ENCODE data around the gene NUTM1. TPM values are rescaled to one million over a fixed set of nuclear protein-coding genes. Genes with fewer than 3 reads are reported as not detected.

The NUTM1 gene
- total and polyA plus RNA-seq, 2 of the 13 experiments (the other 11 are each of a cell fraction or from before 2014, with no cell fraction given), result not detected

- TF ChIP-seq POLR2A (IDR thresholded peaks at IDR 0.05; ENCODE audit: insufficient read depth in 1 of 2, low read depth in 2 of 2, low read length in 2 of 2) (peak; percentile 58 to 64; a peak in 3 of 4 replicates), HMGXB4 (CRISPR knock-in tag; IDR thresholded peaks at IDR 0.05; ENCODE audit: borderline replicate concordance in 1 of 2, low read depth in 1 of 2) (0 out of 4 replicates have a peak, but pooled peaks have one; percentile 29 to 67), RAD21 (CRISPR knock-in tag; IDR thresholded peaks at IDR 0.05) (peak; percentile 48), PAX8 (CRISPR knock-in tag; IDR thresholded peaks at IDR 0.05; ENCODE audit: borderline replicate concordance) (peak; percentile 44; the same call in 1 of the 2 replicates), MXD4 (CRISPR knock-in tag; IDR thresholded peaks at IDR 0.05) (0 out of 2 replicates have a peak, but pooled peaks have one; percentile 30), SMAD1 (CRISPR knock-in tag; IDR thresholded peaks at IDR 0.05; ENCODE audit: borderline replicate concordance, low read depth) (peak; percentile 39; the same call in 1 of the 2 replicates), RBM22 (optimal IDR thresholded peaks at IDR 0.05; ENCODE audit: low read length) (peak; percentile 73), FOXA1 (IDR thresholded peaks at IDR 0.05) (no peak), FOXA1 (CRISPR knock-in tag; IDR thresholded peaks at IDR 0.05) (peak; percentile 80), PLRG1 (conservative IDR thresholded peaks at IDR 0.05) (no peak), SP1 (IDR thresholded peaks at IDR 0.05) (no peak), SP1 (CRISPR knock-in tag; IDR thresholded peaks at IDR 0.05) (peak; percentile 53; the same call in 1 of the 2 replicates), HNRNPLL (IDR thresholded peaks at IDR 0.05; ENCODE audit: low read depth, low read length, poor library complexity, severe bottlenecking) (peak; percentile 68), ZFP90 (CRISPR knock-in tag; IDR thresholded peaks at IDR 0.05; ENCODE audit: borderline replicate concordance) (peak; percentile 31; the same call in 1 of the 2 replicates), ZNF777 (CRISPR knock-in tag; IDR thresholded peaks at IDR 0.05) (peak; percentile 96), KMT2A (CRISPR knock-in tag; IDR thresholded peaks at IDR 0.05) (no peak), POLR2AphosphoS5 (IDR thresholded peaks at IDR 0.05; ENCODE audit: low read depth, low read length) (peak; percentile 41), ZNF800 (CRISPR knock-in tag; IDR thresholded peaks at IDR 0.05) (0 out of 2 replicates have a peak, but pooled peaks have one; percentile 20), ZNF441 (CRISPR knock-in tag; IDR thresholded peaks at IDR 0.05; ENCODE audit: borderline replicate concordance) (no peak), KDM2A (CRISPR knock-in tag; IDR thresholded peaks at IDR 0.05; ENCODE audit: borderline replicate concordance, low read depth) (peak; percentile 85), ZNF747 (CRISPR knock-in tag; IDR thresholded peaks at IDR 0.05; ENCODE audit: borderline replicate concordance) (0 out of 2 replicates have a peak, but pooled peaks have one; percentile 39), GMEB1 (CRISPR knock-in tag; IDR thresholded peaks at IDR 0.05; ENCODE audit: borderline replicate concordance) (peak; percentile 42), KAT7 (CRISPR knock-in tag; IDR thresholded peaks at IDR 0.05; ENCODE audit: borderline replicate concordance) (no peak), MYC (CRISPR knock-in tag; IDR thresholded peaks at IDR 0.05; ENCODE audit: borderline replicate concordance) (peak; percentile 37; the same call in 1 of the 2 replicates), HDAC1 (CRISPR knock-in tag; IDR thresholded peaks at IDR 0.05) (peak; percentile 86)
Observed at GRCh38 chr15:34337557-34338306, 5.4 kb upstream of the NUTM1 start, which contains the start of gene SLC12A6 (continued).
